WTC11 (cell line): ENCODE data around the gene PHC2. TPM values are rescaled to one million over a fixed set of nuclear protein-coding genes. Genes with fewer than 3 reads are reported as not detected.

ENCODE experiments used
- ATAC-seq: fragments of 200-7000 bp; cut with Tn5 transposase; 2 replicates; pipeline ENCODE4 v1.10.0; 2021; ENCODE audit warnings: mild to moderate bottlenecking, moderate library complexity
- CTCF ChIA-PET: fragments of 300-600 bp; sonication (Branson Sonifier 250); formaldehyde crosslinking; loops from one replicate; lab custom pipeline; 2021; ENCODE audit warnings: antibody characterized with exemption; lab: Charles Lee
- POLR2A ChIA-PET: fragments of 350-600 bp; sonication (Branson Sonifier 250); formaldehyde crosslinking; loops from one replicate; lab custom pipeline; 2021; ENCODE audit warnings: antibody characterized with exemption; lab: Charles Lee
- DNase-seq: peaks from one replicate; pipeline ENCODE4 v3.0.0; 2021; ENCODE audit warnings: low spot score
- H3K27ac Mint-ChIP-seq: 2 replicates; pipeline ENCODE4 v1.8.0; 2021; ENCODE audit warnings: mixed read lengths
- H3K27me3 Mint-ChIP-seq: 2 replicates; pipeline ENCODE4 v1.8.0; 2021; ENCODE audit warnings: low read depth, mild to moderate bottlenecking, moderate library complexity, mixed read lengths
- H3K36me3 Mint-ChIP-seq: 2 replicates; pipeline ENCODE4 v1.8.0; 2021; ENCODE audit warnings: mixed read lengths
- H3K4me1 Mint-ChIP-seq: 2 replicates; pipeline ENCODE4 v1.8.0; 2022; ENCODE audit warnings: mixed read lengths
- H3K4me3 Mint-ChIP-seq: 2 replicates; pipeline ENCODE4 v1.8.0; 2021; ENCODE audit warnings: mild to moderate bottlenecking, moderate library complexity, mixed read lengths
- H3K9me3 Mint-ChIP-seq: 2 replicates; pipeline ENCODE4 v1.8.0; 2021; ENCODE audit warnings: mixed read lengths
- ATF6 ChIP-seq: sonication (generic); formaldehyde crosslinking; IDR thresholded peaks from 2 replicates; pipeline ENCODE4 v1.8.1; 2023; ENCODE audit warnings: mild to moderate bottlenecking, missing genetic modification reagents
- CDX4 ChIP-seq: fragments of 250-450 bp; sonication (Bioruptor Pico); IDR thresholded peaks from 2 replicates; pipeline ENCODE4 v1.9.0; 2021; ENCODE audit warnings: moderate library complexity, mild to moderate bottlenecking, inconsistent platforms, borderline replicate concordance
- CTCF ChIP-seq: fragments of 200-600 bp; IDR thresholded peaks from 2 replicates; pipeline ENCODE4 v1.8.0; 2022; ENCODE audit warnings: antibody characterized with exemption
- E2F5 ChIP-seq: sonication (generic); formaldehyde crosslinking; IDR thresholded peaks from 2 replicates; pipeline ENCODE4 v1.8.1; 2022; ENCODE audit warnings: mild to moderate bottlenecking, moderate library complexity, missing genetic modification reagents
- EMX1 ChIP-seq: fragments of 250-450 bp; sonication (Bioruptor Pico); IDR thresholded peaks from 2 replicates; pipeline ENCODE4 v1.8.0; 2021; ENCODE audit warnings: mild to moderate bottlenecking
- ESRRA ChIP-seq: sonication (generic); formaldehyde crosslinking; IDR thresholded peaks from 2 replicates; pipeline ENCODE4 v1.8.1; 2022; ENCODE audit warnings: mild to moderate bottlenecking, missing genetic modification reagents, borderline replicate concordance
- FOXJ3 ChIP-seq: sonication (generic); formaldehyde crosslinking; IDR thresholded peaks from 2 replicates; pipeline ENCODE4 v1.9.0; 2021; ENCODE audit warnings: missing genetic modification reagents, mild to moderate bottlenecking, borderline replicate concordance
- HMGXB4 ChIP-seq: sonication (generic); formaldehyde crosslinking; IDR thresholded peaks from 2 replicates; pipeline ENCODE4 v1.8.1; 2023; ENCODE audit warnings: mild to moderate bottlenecking, moderate library complexity, missing genetic modification reagents
- KAT7 ChIP-seq: sonication (generic); formaldehyde crosslinking; IDR thresholded peaks from 2 replicates; pipeline ENCODE4 v1.8.1; 2023; ENCODE audit warnings: missing genetic modification reagents, mild to moderate bottlenecking, borderline replicate concordance
- NR1H2 ChIP-seq: sonication (generic); formaldehyde crosslinking; IDR thresholded peaks from 2 replicates; pipeline ENCODE4 v1.9.0; 2021; ENCODE audit warnings: mild to moderate bottlenecking, moderate library complexity, missing genetic modification reagents
- RORB ChIP-seq: fragments of 250-450 bp; sonication (Bioruptor Pico); IDR thresholded peaks from 2 replicates; pipeline ENCODE4 v1.9.0; 2021; ENCODE audit warnings: mild to moderate bottlenecking
- SMAD3 ChIP-seq: sonication (generic); formaldehyde crosslinking; IDR thresholded peaks from 2 replicates; pipeline ENCODE4 v1.8.0; 2022; ENCODE audit warnings: missing genetic modification reagents, mild to moderate bottlenecking, borderline replicate concordance
- STAT6 ChIP-seq: sonication (generic); formaldehyde crosslinking; conservative IDR thresholded peaks from 2 replicates; pipeline ENCODE4 v1.8.1; 2023; ENCODE audit warnings: mild to moderate bottlenecking, low read depth, missing genetic modification reagents, moderate library complexity
- TCF7 ChIP-seq: sonication (generic); formaldehyde crosslinking; IDR thresholded peaks from 2 replicates; pipeline ENCODE4 v1.8.0; 2022; ENCODE audit warnings: mild to moderate bottlenecking, low read depth, missing genetic modification reagents, moderate library complexity
- TP53 ChIP-seq: sonication (generic); formaldehyde crosslinking; IDR thresholded peaks from 2 replicates; pipeline ENCODE4 v1.8.1; 2023; ENCODE audit warnings: mild to moderate bottlenecking, missing genetic modification reagents
- USF2 ChIP-seq: sonication (generic); formaldehyde crosslinking; IDR thresholded peaks from 2 replicates; pipeline ENCODE4 v1.8.1; 2023; ENCODE audit warnings: mild to moderate bottlenecking, missing genetic modification reagents, moderate library complexity
- ZNF317 ChIP-seq: sonication (generic); formaldehyde crosslinking; IDR thresholded peaks from 2 replicates; pipeline ENCODE4 v1.8.1; 2023; ENCODE audit warnings: low read depth, mild to moderate bottlenecking, moderate library complexity, missing genetic modification reagents, borderline replicate concordance
- total RNA-seq: library from RNA; stranded (reverse); gene quantifications from 3 replicates; pipeline ENCODE4 v1.2.3, GENCODE V29; 2021

The PHC2 gene
- total RNA-seq, 1 experiment from 2014 or later: 7.0 TPM

- peaks cover 16% of the 10 kb centered on the region for H3K4me1 Mint-ChIP-seq
- no peak overlapping the region for H3K4me3 Mint-ChIP-seq
- H3K27me3 Mint-ChIP-seq: no peaks in the 10 kb centered on the region; the same call in 1 of the 2 replicates
- CTCF ChIA-PET: no interaction called here
- H3K27ac Mint-ChIP-seq: no peak overlapping the region
- H3K9me3 Mint-ChIP-seq: peaks cover 29% of the 10 kb centered on the region
- TF ChIP-seq ATF6 (CRISPR knock-in tag): no peak
- TF ChIP-seq ZNF317 (CRISPR knock-in tag): no peak
- no peak for TF ChIP-seq HMGXB4
- TF ChIP-seq RORB (CRISPR knock-in tag): no peak
- no peak for TF ChIP-seq TCF7 (CRISPR knock-in tag)
- TF ChIP-seq CTCF: no peak
- no peak for TF ChIP-seq TP53 (CRISPR knock-in tag)
- TF ChIP-seq CDX4: no peak
- no peak for TF ChIP-seq KAT7 (CRISPR knock-in tag)
- TF ChIP-seq EMX1 (CRISPR knock-in tag): no peak
- TF ChIP-seq USF2 (CRISPR knock-in tag): no peak
- TF ChIP-seq ESRRA: no peak
- no peak for TF ChIP-seq FOXJ3 (CRISPR knock-in tag)
- no peak for TF ChIP-seq NR1H2 (CRISPR knock-in tag)
- TF ChIP-seq E2F5 (CRISPR knock-in tag): no peak
- DNase-seq (no peak), ATAC-seq (no peak)
- POLR2A ChIA-PET: no interaction called here
- H3K36me3 Mint-ChIP-seq: peaks cover 14% of the 10 kb centered on the region; the same call in 1 of the 2 replicates
Observed at GRCh38 chr1:33418811-33419210, 12.1 kb downstream of the PHC2 start.

GRCh38 chr1:33414879-33415278 is 16.0 kb downstream of the PHC2 start:
- no peak overlapping the region for H3K4me3 Mint-ChIP-seq
- no peak for DNase-seq
- ATAC-seq: no peak
- ChIA-PET POLR2A (no interaction called here), CTCF (no interaction called here)
- H3K36me3 Mint-ChIP-seq: peaks cover 14% of the 10 kb centered on the region; the same call in 1 of the 2 replicates
- no peak overlapping the region for H3K27ac Mint-ChIP-seq
- H3K27me3 Mint-ChIP-seq: no peaks in the 10 kb centered on the region
- H3K4me1 Mint-ChIP-seq: peaks cover 5% of the 10 kb centered on the region; the same call in 1 of the 2 replicates
- H3K9me3 Mint-ChIP-seq: peaks cover 29% of the 10 kb centered on the region
- TF ChIP-seq SMAD3 (CRISPR knock-in tag) (no peak), STAT6 (CRISPR knock-in tag) (no peak)
